Measurements from ENCODE around the gene LIME1. TPM values are rescaled to one million over a fixed set of nuclear protein-coding genes. Genes with fewer than 3 reads are reported as not detected.
A peak's percentile ranks its signal among the peaks of the same experiment; 100 is the strongest.

The LIME1 gene
- total RNA-seq, 2 experiments from 2014 or later, result 149 to 165 TPM

DNA sequence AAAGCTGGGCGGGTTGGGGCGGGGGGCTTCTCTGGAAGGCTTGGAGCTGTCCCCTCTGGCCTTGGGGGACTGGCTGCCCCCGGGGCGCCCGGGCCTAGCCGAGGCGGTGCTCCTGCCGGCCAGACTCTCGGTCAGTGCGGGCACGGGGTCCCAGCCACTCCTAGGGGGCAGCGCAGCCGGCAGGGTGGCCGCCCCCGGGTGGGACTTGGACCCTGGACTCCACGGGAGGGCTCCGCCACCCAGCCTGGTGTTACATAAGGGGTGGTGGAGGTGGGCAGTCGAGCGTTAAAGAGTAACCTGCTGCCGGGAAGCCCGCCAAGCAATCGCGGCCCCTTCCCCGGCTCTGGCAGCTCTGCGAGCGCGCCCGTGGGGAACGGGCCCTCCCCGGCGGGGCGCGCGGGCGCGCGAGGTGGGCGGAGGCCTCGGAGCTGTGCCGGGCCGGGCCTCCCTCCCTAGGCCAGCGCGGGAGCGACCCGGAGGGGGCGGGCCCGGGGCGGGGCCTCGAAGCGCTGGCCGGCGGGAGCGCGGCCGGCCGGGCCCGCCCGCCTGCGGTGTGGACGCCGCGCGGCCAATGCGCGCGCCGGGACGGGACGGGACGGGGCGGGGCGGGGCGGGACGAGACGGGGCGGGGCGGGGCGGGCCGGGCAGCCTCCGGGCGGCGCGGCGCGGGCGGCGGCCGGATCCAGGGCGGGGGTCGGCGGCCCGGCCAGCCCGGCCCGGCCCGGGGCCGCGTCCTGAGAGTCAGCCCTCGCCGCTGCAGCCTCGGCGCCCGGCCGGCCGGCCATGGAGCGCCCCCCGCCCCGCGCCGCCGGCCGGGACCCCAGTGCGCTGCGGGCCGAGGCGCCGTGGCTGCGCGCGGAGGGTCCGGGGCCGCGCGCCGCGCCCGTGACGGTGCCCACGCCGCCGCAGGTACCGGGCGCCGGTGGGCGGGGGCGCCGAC is 2.9 kb downstream of the LIME1 start, which contains the start of gene SLC2A4RG:
Gene SLC2A4RG (plus strand): TSS at position 647 of the 940 bp plus-strand sequence. CDS start 137 bp downstream, at position 784.
- Histone ChIP-seq H3K9me3 (ENCODE audit: control insufficient read depth in 1 of 2, insufficient read depth in 1 of 2, low read length in 2 of 2) (no peaks in the 10 kb centered on the region), H3K36me3 (ENCODE audit: insufficient read depth, low read length) (peaks cover 57% of the 10 kb centered on the region), H3K27me3 (ENCODE audit: control insufficient read depth in 1 of 2, insufficient read depth in 2 of 2, low read length in 2 of 2) (no peaks in the 10 kb centered on the region), H3K4me3 (ENCODE audit: low read length) (peak within 1 kb of the TSS; percentile 92), H3K27ac (ENCODE audit: low read depth in 1 of 2, low read length in 2 of 2) (peak within 1 kb of the TSS; percentile 34 to 53), H3K4me1 (ENCODE audit: insufficient read depth, low read length) (peaks cover 56% of the 10 kb centered on the region)
- H3K9me3 Mint-ChIP-seq, result no peaks in the 10 kb centered on the region
- POLR2A ChIA-PET, result interaction anchor here (1.0 to 9.9 kb wide), 13 partner anchors 12 to 241 kb away, joined by 3 to 168 read pairs (median 6); partner anchors contain the start of genes ARFRP1, PTK6 and ZGPAT
- peaks cover 24% of the 10 kb centered on the region for H3K36me3 Mint-ChIP-seq (ENCODE audit: low read depth)
- DNase-seq (peak in 11 of 14 experiments; percentile 49 to 90 (median 72)), ATAC-seq (ENCODE audit: poor library complexity) (peak; percentile 8)
- peak within 1 kb of the TSS; percentile 80 for H3K4me3 Mint-ChIP-seq
- TF ChIP-seq, protein P1, sequence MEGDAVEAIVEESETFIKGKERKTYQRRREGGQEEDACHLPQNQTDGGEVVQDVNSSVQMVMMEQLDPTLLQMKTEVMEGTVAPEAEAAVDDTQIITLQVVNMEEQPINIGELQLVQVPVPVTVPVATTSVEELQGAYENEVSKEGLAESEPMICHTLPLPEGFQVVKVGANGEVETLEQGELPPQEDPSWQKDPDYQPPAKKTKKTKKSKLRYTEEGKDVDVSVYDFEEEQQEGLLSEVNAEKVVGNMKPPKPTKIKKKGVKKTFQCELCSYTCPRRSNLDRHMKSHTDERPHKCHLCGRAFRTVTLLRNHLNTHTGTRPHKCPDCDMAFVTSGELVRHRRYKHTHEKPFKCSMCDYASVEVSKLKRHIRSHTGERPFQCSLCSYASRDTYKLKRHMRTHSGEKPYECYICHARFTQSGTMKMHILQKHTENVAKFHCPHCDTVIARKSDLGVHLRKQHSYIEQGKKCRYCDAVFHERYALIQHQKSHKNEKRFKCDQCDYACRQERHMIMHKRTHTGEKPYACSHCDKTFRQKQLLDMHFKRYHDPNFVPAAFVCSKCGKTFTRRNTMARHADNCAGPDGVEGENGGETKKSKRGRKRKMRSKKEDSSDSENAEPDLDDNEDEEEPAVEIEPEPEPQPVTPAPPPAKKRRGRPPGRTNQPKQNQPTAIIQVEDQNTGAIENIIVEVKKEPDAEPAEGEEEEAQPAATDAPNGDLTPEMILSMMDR (IDR thresholded peaks at IDR 0.05), result no peak
- H3K27ac Mint-ChIP-seq, result no peak within 1 kb of the TSS
- H3K27me3 Mint-ChIP-seq, result no peaks in the 10 kb centered on the region
- intact Hi-C loops (cut with DNase I, micrococcal nuclease), result loop anchor here (2.0 to 10.0 kb wide), 4 partner anchors 43 to 85 kb away; partner anchors contain the start of genes RTEL1 (in 2 of the 2) and STMN3 (in 1 of the 2)
- CTCF ChIA-PET, result interaction anchor here (0.6 to 6.3 kb wide), 4 partner anchors 32 to 125 kb away, joined by 3 to 44 read pairs (median 10); partner anchors contain the start of genes ARFRP1 and ZGPAT
- peaks cover 16% of the 10 kb centered on the region for H3K4me1 Mint-ChIP-seq (ENCODE audit: low read depth)

DNA sequence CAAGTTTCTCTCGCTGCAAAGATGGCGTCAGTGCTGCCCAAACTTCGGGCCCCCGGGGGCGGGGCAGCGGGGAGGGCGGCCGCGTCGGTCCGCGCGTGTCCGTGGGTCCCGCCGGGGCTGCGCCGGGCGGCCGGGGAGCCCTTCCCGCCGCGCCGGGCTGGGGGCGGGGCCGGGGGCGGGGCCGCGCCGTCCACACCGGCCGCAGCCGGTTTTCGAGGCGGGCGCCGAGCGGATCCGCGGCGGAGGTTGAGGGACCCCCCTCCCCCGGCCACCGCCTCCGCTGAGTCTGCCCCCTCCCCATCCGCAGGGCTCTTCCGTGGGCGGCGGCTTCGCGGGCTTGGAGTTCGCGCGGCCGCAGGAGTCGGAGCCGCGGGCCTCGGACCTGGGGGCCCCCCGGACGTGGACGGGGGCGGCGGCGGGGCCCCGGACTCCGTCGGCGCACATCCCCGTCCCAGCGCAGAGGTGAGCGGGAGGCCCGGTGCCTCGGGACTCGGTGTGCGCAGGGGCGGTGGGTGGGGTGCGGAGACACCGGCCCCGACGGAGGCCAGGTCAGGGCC is 3.7 kb downstream of the LIME1 start:
- DNase-seq, result peak in 11 of 14 experiments; percentile 37 to 82 (median 54)
- TF ChIP-seq, protein P1 (IDR thresholded peaks at IDR 0.05), result no peak
- Histone ChIP-seq H3K27ac (ENCODE audit: low read depth in 1 of 2, low read length in 2 of 2) (peak overlapping the region in 1 of 2 donors; percentile 46), H3K36me3 (ENCODE audit: insufficient read depth, low read length) (peaks cover 50% of the 10 kb centered on the region), H3K27me3 (ENCODE audit: control insufficient read depth in 1 of 2, insufficient read depth in 2 of 2, low read length in 2 of 2) (no peaks in the 10 kb centered on the region), H3K4me3 (ENCODE audit: low read length) (peak overlapping the region; percentile 68), H3K4me1 (ENCODE audit: insufficient read depth, low read length) (peaks cover 51% of the 10 kb centered on the region), H3K9me3 (ENCODE audit: control insufficient read depth in 1 of 2, insufficient read depth in 1 of 2, low read length in 2 of 2) (no peaks in the 10 kb centered on the region)
- Mint-ChIP-seq H3K27ac (no peak overlapping the region), H3K4me3 (peak overlapping the region; percentile 80), H3K4me1 (ENCODE audit: low read depth) (peaks cover 16% of the 10 kb centered on the region), H3K9me3 (no peaks in the 10 kb centered on the region), H3K27me3 (no peaks in the 10 kb centered on the region), H3K36me3 (ENCODE audit: low read depth) (peaks cover 20% of the 10 kb centered on the region)
- intact Hi-C loops (cut with DNase I, micrococcal nuclease), result loop anchor here in 1 of 2 experiments (2.0 to 5.0 kb wide), 2 partner anchors 43 to 83 kb away; partner anchors contain the start of gene RTEL1
- ChIA-PET CTCF (interaction anchor here (0.9 to 6.3 kb wide), 5 partner anchors 13 to 234 kb away, joined by 3 to 44 read pairs (median 6); partner anchors contain the start of genes ARFRP1 and ZGPAT), POLR2A (interaction anchor here (0.7 to 9.9 kb wide), 11 partner anchors 11 to 219 kb away, joined by 3 to 168 read pairs (median 4); partner anchors contain the start of genes ARFRP1 and ZGPAT)
- peak; percentile 3 for ATAC-seq (ENCODE audit: poor library complexity)
